GM13977 (cell line): ENCODE data around the gene TNFRSF8.

Experiments
- DNase-seq: peaks from one replicate; pipeline ENCODE4 v3.0.0; 2012; ENCODE audit warnings: low spot score
- CTCF ChIP-seq: IDR thresholded peaks from 2 replicates; pipeline ENCODE4 v1.5.1; 2012; ENCODE audit warnings: mild to moderate bottlenecking, control low read depth; ENCODE audit not compliant: insufficient read depth; ENCODE audit errors: extremely low read depth, missing control alignments
- in situ Hi-C: fragments of 300-500 bp; cut with MboI; formaldehyde crosslinking; loops from one replicate; pipeline ENCODE4 v1.12.0; 2022; ENCODE audit warnings: low sequenced_read_pairs, low pct_unique_long_range_greater_than_20kb, mixed read lengths, inconsistent platforms; ENCODE audit not compliant: unreplicated experiment

The TNFRSF8 gene

DNA sequence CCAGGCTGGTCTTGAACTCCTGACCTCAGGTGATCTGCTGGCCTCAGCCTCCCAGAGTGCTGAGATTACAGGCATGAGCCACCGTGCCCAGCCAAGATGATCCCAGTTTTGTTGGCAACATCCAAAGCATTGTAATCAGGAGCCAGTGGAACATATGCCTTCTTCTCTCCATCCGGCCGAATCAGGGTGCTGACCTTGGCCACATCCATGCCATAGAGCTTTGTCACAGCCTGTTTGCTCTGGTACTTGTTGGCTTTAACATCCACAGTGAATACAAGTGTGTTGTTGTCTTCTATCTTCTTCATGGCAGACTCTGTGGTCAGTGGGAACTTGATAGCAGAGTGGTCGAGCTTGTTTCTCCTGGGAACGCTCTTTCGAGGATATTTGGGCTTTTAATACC is 17.1 kb downstream of the TNFRSF8 start:
- no peak for TF ChIP-seq CTCF
- in situ Hi-C loops, result no loop called here
- DNase-seq, result no peak

DNA sequence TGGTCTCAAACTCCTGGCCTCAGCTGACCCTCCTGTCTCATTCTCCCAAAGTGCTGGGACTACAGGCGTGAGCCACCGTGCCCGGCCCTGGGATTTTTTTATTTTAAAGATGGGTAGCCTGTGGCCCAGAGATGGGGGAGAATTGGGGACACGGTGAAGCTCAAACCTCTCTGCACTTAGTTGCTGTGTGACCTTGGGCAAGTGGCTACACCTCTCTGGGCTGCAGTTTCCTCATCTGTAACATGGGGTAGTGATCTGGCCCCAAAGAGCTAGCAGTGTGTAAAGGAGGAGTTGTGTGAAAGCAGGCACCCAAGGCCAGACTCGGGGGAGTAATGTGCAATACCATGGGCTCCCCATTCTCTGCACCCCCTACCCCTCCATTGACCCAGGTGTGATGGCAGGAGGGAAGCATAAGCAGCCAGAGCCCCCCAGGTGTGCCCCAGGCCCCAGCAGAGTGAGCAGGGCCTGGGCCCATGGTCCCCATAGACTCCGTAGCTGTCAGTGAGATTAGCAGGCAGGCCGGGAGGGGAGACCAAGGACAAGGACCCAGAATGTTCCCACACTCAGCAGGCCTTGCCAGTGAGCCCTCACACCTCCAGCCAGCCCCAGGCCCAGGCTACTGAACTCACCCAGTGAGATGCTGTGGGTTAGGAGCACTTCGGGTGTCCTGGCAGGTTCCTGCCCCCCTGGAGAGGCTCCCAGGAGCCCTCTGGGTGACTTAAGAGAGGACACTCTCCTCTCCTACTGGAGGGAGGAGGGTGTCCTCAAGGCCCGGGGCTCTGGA is 17.9 kb downstream of the TNFRSF8 start:
- no peak for TF ChIP-seq CTCF
- no peak for DNase-seq
- in situ Hi-C loops, result no loop called here

DNA sequence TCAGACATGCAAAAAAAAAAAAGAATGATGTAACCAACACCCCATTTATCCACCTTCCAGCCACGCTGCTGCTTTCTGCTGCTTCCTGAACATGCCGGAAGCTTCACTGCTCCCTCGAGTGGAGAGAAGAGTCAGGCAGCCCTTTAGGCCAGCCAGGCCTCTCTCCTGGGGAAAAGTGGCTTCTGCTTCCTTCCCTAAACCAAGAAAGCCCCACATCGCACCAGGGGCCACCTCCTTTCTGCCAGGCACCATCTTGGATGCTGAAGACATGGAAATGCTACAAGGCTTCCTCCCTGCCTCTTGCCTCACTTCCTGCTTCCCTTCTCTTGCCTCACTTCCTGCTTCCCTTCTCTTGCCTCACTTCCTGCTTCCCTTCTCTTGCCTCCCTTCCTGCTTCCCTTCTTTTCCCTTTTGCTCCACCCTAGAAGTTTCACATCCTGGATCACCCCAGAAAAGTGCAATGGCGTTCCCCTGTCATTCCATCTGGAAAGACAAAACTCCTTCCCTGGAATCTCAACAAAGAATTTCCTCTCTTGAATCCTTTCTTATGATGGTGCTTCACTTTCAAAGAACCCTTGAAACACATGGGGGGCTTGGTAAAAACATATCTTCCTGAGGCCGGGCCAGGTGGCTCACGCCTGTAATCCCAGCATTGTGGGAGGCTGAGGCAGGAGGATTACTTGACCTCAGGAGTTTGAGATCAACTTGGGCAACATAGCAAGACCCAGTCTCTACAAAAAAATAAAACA is 18.7 kb downstream of the TNFRSF8 start:
- DNase-seq, result no peak
- in situ Hi-C loops, result no loop called here
- TF ChIP-seq CTCF, result no peak

- in situ Hi-C loops, result no loop called here
- DNase-seq, result no peak
- TF ChIP-seq CTCF, result no peak
These were observed 19.9 kb downstream of the TNFRSF8 start for GRCh38 chr1:12082988-12083387.

- DNase-seq, result no peak
- in situ Hi-C loops, result no loop called here
- no peak for TF ChIP-seq CTCF
These were observed 20.7 kb downstream of the TNFRSF8 start for GRCh38 chr1:12083766-12084165.

DNA sequence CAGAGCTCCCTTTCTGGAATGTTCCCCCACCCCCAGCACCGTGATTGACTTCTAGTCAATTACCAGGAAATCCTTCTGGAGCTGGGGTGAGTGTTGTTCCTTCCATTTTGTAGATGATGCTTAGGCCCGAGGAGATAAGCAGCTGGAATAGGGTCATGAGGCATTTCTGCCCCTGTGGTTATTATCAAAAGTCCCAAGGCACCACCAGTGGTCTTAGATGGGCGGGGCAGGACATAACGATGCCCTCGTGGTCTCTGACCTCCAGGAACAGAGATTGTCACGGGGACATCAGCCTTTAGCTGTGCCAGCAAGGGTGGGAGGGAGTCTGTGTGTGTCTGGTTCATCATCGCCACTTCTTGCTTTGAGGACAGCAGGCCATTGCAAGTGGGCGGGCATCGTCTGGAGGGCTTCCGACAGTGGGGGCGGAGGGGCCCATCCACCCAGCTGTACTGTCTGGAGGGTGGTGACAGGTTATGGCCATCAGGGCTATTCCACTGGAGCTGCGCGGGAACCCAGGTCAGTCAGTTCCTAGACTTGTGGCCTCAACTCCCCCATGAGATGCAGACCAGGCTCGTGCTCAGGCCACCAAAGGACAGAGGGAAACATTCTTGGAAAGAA is 22.6 kb downstream of the TNFRSF8 start:
- in situ Hi-C loops, result no loop called here
- no peak for DNase-seq
- no peak for TF ChIP-seq CTCF
